Measurements from ENCODE around the gene ILDR1. TPM values are rescaled to one million over a fixed set of nuclear protein-coding genes. Genes with fewer than 3 reads are reported as not detected.

ILDR1 gene
- total RNA-seq, 1 donor from 2014 or later, result 4.1 TPM

GRCh38 chr3:121979246-121979645 is 42.8 kb downstream of the ILDR1 start:
- no peaks in the 10 kb centered on the region for H3K27me3 Mint-ChIP-seq (ENCODE audit: low read depth)
- peaks cover 16% of the 10 kb centered on the region for H3K4me1 Mint-ChIP-seq
- H3K9me3 Mint-ChIP-seq, result peaks cover 48% of the 10 kb centered on the region
- H3K36me3 Mint-ChIP-seq, result peaks cover 23% of the 10 kb centered on the region
- no peak for TF ChIP-seq CTCF (IDR thresholded peaks at IDR 0.05; ENCODE audit: unreplicated experiment)
- no peak overlapping the region for H3K4me3 Mint-ChIP-seq
- no peak for DNase-seq (ENCODE audit: low spot score in 2 of 2, unreplicated experiment in 2 of 2)
- H3K27ac Mint-ChIP-seq, result peak overlapping the region; percentile 93

- Mint-ChIP-seq H3K4me1 (peaks cover 16% of the 10 kb centered on the region), H3K4me3 (no peak overlapping the region), H3K36me3 (peaks cover 10% of the 10 kb centered on the region), H3K27ac (no peak overlapping the region), H3K27me3 (ENCODE audit: low read depth) (no peaks in the 10 kb centered on the region), H3K9me3 (peaks cover 36% of the 10 kb centered on the region)
- DNase-seq (ENCODE audit: low spot score in 2 of 2, unreplicated experiment in 2 of 2), result no peak
- TF ChIP-seq CTCF (IDR thresholded peaks at IDR 0.05; ENCODE audit: unreplicated experiment), result no peak
These were observed 45.3 kb downstream of the ILDR1 start for GRCh38 chr3:121976727-121977126.

GRCh38 chr3:121975702-121976302 is 46.2 kb downstream of the ILDR1 start:
- H3K27ac Mint-ChIP-seq, result no peak overlapping the region
- peaks cover 10% of the 10 kb centered on the region for H3K36me3 Mint-ChIP-seq
- DNase-seq (ENCODE audit: low spot score in 2 of 2, unreplicated experiment in 2 of 2), result no peak
- no peak for TF ChIP-seq CTCF (IDR thresholded peaks at IDR 0.05; ENCODE audit: unreplicated experiment)
- H3K9me3 Mint-ChIP-seq, result peaks cover 36% of the 10 kb centered on the region
- H3K4me3 Mint-ChIP-seq, result no peak overlapping the region
- peaks cover 19% of the 10 kb centered on the region for H3K4me1 Mint-ChIP-seq
- H3K27me3 Mint-ChIP-seq (ENCODE audit: low read depth), result no peaks in the 10 kb centered on the region

- no peak for TF ChIP-seq CTCF (IDR thresholded peaks at IDR 0.05; ENCODE audit: unreplicated experiment)
- H3K27me3 Mint-ChIP-seq (ENCODE audit: low read depth), result no peaks in the 10 kb centered on the region
- H3K4me1 Mint-ChIP-seq, result peaks cover 14% of the 10 kb centered on the region
- peaks cover 10% of the 10 kb centered on the region for H3K36me3 Mint-ChIP-seq
- no peak overlapping the region for H3K4me3 Mint-ChIP-seq
- peaks cover 39% of the 10 kb centered on the region for H3K9me3 Mint-ChIP-seq
- DNase-seq (ENCODE audit: low spot score in 2 of 2, unreplicated experiment in 2 of 2), result no peak
- no peak overlapping the region for H3K27ac Mint-ChIP-seq
These were observed 47.4 kb downstream of the ILDR1 start for GRCh38 chr3:121974601-121975111.

- Mint-ChIP-seq H3K4me3 (no peak overlapping the region), H3K27me3 (ENCODE audit: low read depth) (no peaks in the 10 kb centered on the region), H3K4me1 (peaks cover 6% of the 10 kb centered on the region), H3K27ac (no peak overlapping the region), H3K9me3 (peaks cover 45% of the 10 kb centered on the region), H3K36me3 (peaks cover 6% of the 10 kb centered on the region)
- TF ChIP-seq CTCF (IDR thresholded peaks at IDR 0.05; ENCODE audit: unreplicated experiment), result no peak
- DNase-seq (ENCODE audit: low spot score in 2 of 2, unreplicated experiment in 2 of 2), result no peak
These were observed 52.0 kb downstream of the ILDR1 start for GRCh38 chr3:121970047-121970446.

Measured in mesothelial cell of epicardium (in vitro differentiated cells).